Stimulated activated naive B cell treated with anti-CD40 and anti-IgM and Interleukin-4, amounts not matched to agents 10 μg/mL and 1 μg/mL and 100 μg/mL, for 72 hours (primary cell): ENCODE results near the gene FRAS1.

Experiments used
- ATAC-seq, 2 donors: fragments of 150-1000 bp; cut with Tn5 transposase; replicated peaks; 2 replicates each; pipeline ENCODE4 v1.10.0; 2021; ENCODE audit warnings: moderate library complexity in 1 of 2
- DNase-seq: peaks from one replicate; pipeline ENCODE4 v3.0.0; 2021
- H3K27ac Mint-ChIP-seq: one replicate; pipeline ENCODE4 v1.8.0; 2022; ENCODE audit warnings: mild to moderate bottlenecking, mixed read lengths
- H3K27me3 Mint-ChIP-seq, 2 donors: one replicate each; pipeline ENCODE4 v1.8.0; 2022; ENCODE audit warnings: mixed read lengths in 2 of 2
- H3K36me3 Mint-ChIP-seq, 2 donors: one replicate each; pipeline ENCODE4 v1.8.0; 2022; ENCODE audit warnings: mixed read lengths in 2 of 2, mild to moderate bottlenecking in 1 of 2
- H3K4me1 Mint-ChIP-seq, 2 donors: one replicate each; pipeline ENCODE4 v1.8.0; 2022; ENCODE audit warnings: mixed read lengths in 2 of 2, mild to moderate bottlenecking in 1 of 2
- H3K4me3 Mint-ChIP-seq, 2 donors: one replicate each; pipeline ENCODE4 v1.8.0; 2022; ENCODE audit warnings: mild to moderate bottlenecking in 2 of 2, mixed read lengths in 2 of 2, moderate library complexity in 1 of 2
- H3K9me3 Mint-ChIP-seq, 2 donors: one replicate each; pipeline ENCODE4 v1.8.0; 2022; ENCODE audit warnings: mixed read lengths in 2 of 2, mild to moderate bottlenecking in 1 of 2

The FRAS1 gene

DNA sequence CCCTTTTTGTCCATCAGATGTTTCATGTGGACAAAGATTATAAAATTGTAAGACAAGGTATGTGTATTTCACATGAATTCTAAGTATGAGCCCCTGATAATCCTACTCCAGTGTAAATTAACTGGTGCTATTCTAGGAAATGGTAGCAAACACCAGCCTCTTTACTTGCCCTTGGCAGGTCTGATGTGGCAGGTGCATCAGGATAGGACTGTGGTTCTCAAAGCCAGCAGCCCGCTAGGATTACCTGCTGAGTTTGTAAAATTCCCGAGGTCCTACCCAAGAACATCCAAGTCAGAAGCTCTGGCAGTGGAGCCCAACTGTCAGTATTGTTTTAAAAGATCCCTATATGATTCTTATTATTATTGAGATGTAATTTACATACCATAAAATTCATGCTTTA, 320.4 kb downstream of the FRAS1 start:
- ATAC-seq (no peak), DNase-seq (no peak)
- Mint-ChIP-seq H3K27ac (no peak overlapping the region), H3K4me1 (no peaks in the 10 kb centered on the region), H3K4me3 (no peak overlapping the region), H3K9me3 (no peaks in the 10 kb centered on the region), H3K36me3 (no peaks in the 10 kb centered on the region), H3K27me3 (peaks cover 0 to 9% of the 10 kb centered on the region in 2 donors)

GRCh38 chr4:78379040-78379439, 321.9 kb downstream of the FRAS1 start:
- DNase-seq (no peak), ATAC-seq (no peak)
- no peak overlapping the region for H3K27ac Mint-ChIP-seq
- no peak overlapping the region for H3K4me3 Mint-ChIP-seq
- no peaks in the 10 kb centered on the region for H3K9me3 Mint-ChIP-seq
- no peaks in the 10 kb centered on the region for H3K36me3 Mint-ChIP-seq
- H3K4me1 Mint-ChIP-seq: no peaks in the 10 kb centered on the region
- H3K27me3 Mint-ChIP-seq: peaks cover 0 to 9% of the 10 kb centered on the region in 2 donors

DNA sequence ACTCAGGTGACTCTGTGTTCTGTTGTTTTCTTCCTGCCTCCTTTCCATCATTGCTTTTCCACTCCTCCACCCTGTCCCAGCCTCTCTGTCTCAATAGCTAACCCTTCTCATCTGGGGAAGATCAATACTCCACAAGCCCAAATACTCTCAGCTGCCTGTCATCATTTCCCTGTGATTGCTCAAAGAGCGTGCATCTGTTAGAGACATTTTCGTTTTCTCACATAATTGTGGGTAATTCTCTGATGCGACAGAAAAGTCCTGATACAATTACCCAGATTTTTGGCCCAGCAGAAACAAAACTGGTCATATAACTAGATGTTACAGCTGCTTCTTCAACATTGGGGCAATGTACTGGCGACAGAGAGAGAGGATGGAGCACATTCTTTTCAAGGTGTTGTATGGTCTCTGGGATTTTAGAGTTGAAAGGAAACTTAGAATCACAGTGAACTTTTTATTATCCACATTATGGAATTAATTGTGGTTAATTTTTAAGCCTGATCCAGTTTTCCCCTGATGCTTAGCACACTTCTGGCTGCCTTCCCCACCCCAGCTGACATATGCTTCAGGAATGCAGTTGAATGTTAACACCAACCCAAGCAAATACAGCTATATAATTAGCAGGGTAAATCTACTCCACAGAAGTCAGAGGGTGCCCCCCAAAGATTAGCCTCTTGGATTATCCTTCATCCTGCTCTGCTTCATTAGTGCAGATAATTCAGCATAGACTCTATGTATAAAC, 323.0 kb downstream of the FRAS1 start:
- peaks cover 0 to 9% of the 10 kb centered on the region in 2 donors for H3K27me3 Mint-ChIP-seq
- H3K4me3 Mint-ChIP-seq: no peak overlapping the region
- DNase-seq: no peak
- H3K9me3 Mint-ChIP-seq: no peaks in the 10 kb centered on the region
- ATAC-seq: no peak
- no peaks in the 10 kb centered on the region for H3K4me1 Mint-ChIP-seq
- H3K27ac Mint-ChIP-seq: no peak overlapping the region
- no peaks in the 10 kb centered on the region for H3K36me3 Mint-ChIP-seq

DNA sequence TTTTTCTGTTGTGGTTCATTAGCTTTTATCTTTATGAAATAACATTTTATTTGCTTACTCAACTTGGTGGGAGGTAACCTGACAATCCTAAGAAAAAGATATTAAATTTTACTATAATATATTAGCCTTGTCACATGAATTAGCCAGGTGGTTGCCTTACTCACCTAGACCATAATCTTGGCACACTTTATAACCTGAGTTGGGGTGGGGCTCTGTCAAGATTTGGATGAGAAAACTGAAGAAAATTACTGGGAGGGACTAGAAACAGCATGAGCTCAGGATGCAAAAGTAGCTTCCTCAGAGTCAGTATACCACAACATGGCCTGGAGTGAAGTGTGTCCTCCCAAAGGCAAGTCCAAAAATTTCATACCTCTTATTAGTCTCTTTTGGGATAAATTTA, 329.6 kb downstream of the FRAS1 start:
- Mint-ChIP-seq H3K4me3 (no peak overlapping the region), H3K4me1 (no peaks in the 10 kb centered on the region), H3K27ac (no peak overlapping the region), H3K27me3 (no peaks in the 10 kb centered on the region), H3K36me3 (no peaks in the 10 kb centered on the region), H3K9me3 (no peaks in the 10 kb centered on the region)
- ATAC-seq (no peak), DNase-seq (no peak)

DNA sequence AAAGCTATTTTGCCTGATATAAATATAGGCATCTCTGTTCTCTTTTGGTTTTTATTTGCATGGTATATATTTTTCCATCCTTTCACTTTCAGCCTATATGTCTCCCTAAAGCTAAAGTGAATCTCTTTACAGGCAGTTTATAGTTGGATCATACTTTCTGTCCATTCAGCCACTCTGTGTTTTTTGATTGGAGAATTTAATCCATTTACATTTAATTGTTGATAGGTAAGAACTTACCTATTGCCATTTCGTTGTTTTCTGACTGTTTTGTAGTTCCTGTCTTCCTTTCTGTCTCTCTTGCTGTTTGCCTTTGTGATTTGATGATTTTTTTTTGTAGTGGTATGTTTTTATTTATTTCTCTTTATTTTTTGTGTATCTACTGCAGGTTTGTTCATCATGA, 338.5 kb downstream of the FRAS1 start:
- peaks cover 11 to 20% of the 10 kb centered on the region in 2 donors for H3K27me3 Mint-ChIP-seq
- no peak for DNase-seq
- peaks cover 14 to 19% of the 10 kb centered on the region in 2 donors for H3K9me3 Mint-ChIP-seq
- H3K36me3 Mint-ChIP-seq: peaks cover 4 to 6% of the 10 kb centered on the region in 2 donors
- no peak for ATAC-seq
- no peaks in the 10 kb centered on the region for H3K4me1 Mint-ChIP-seq
- H3K27ac Mint-ChIP-seq: no peak overlapping the region
- no peak overlapping the region for H3K4me3 Mint-ChIP-seq

- no peak overlapping the region for H3K27ac Mint-ChIP-seq
- H3K4me3 Mint-ChIP-seq: no peak overlapping the region
- H3K36me3 Mint-ChIP-seq: peaks cover 4 to 6% of the 10 kb centered on the region in 2 donors
- no peaks in the 10 kb centered on the region for H3K4me1 Mint-ChIP-seq
- H3K9me3 Mint-ChIP-seq: peaks cover 14 to 19% of the 10 kb centered on the region in 2 donors
- ATAC-seq (no peak), DNase-seq (no peak)
- H3K27me3 Mint-ChIP-seq: peaks cover 13 to 20% of the 10 kb centered on the region in 2 donors
These were observed 339.6 kb downstream of the FRAS1 start for GRCh38 chr4:78396613-78397291.

DNA sequence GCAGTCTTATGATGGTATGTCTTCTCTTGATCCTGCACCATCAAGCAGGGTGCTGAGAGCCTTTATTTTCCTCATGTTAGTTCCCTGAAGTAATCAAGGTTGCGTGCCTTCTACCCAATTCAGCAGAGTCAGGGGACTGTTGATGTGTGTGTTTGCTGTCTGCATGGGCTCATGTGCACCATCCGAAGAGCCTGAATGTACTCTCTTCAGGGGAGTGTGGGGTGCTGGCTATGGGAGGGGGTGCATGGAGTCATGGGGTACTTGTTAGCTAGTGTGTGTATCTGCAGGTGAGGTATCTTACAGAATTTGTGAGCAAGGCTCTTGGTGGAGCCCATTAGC, 340.1 kb downstream of the FRAS1 start:
- Mint-ChIP-seq H3K9me3 (peaks cover 14 to 19% of the 10 kb centered on the region in 2 donors), H3K4me1 (no peaks in the 10 kb centered on the region), H3K36me3 (peaks cover 4 to 6% of the 10 kb centered on the region in 2 donors), H3K4me3 (no peak overlapping the region), H3K27ac (no peak overlapping the region), H3K27me3 (peaks cover 13 to 20% of the 10 kb centered on the region in 2 donors)
- ATAC-seq (no peak), DNase-seq (no peak)

- Mint-ChIP-seq H3K9me3 (no peaks in the 10 kb centered on the region), H3K4me3 (no peak overlapping the region), H3K4me1 (no peaks in the 10 kb centered on the region), H3K27me3 (peaks cover 0 to 7% of the 10 kb centered on the region in 2 donors), H3K27ac (no peak overlapping the region), H3K36me3 (no peaks in the 10 kb centered on the region)
- DNase-seq: no peak
- no peak for ATAC-seq
These were observed 352.6 kb downstream of the FRAS1 start for GRCh38 chr4:78409612-78410202.

DNA sequence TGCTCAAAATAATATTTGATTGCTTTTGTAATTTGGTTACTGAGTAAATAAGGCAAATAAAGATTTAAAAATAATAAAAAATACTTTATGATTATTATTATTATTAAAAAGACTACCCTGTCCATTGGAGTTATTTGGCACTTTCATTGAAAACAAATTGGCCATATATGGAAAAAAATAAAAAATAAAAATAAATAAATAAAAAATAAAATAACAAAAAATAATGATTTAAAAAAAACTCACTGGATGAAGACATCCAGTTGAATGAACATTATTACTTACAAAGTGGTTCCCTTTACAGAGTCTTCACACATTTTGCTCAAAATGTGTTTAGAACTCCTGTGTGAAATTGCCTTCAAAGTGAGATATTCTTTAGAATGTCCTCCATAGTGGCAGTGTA, 353.1 kb downstream of the FRAS1 start:
- Mint-ChIP-seq H3K4me1 (no peaks in the 10 kb centered on the region), H3K9me3 (no peaks in the 10 kb centered on the region), H3K4me3 (no peak overlapping the region), H3K27me3 (peaks cover 0 to 8% of the 10 kb centered on the region in 2 donors), H3K36me3 (no peaks in the 10 kb centered on the region), H3K27ac (no peak overlapping the region)
- DNase-seq (no peak), ATAC-seq (no peak)

- H3K4me3 Mint-ChIP-seq: no peak overlapping the region
- H3K4me1 Mint-ChIP-seq: no peaks in the 10 kb centered on the region
- no peaks in the 10 kb centered on the region for H3K9me3 Mint-ChIP-seq
- H3K27me3 Mint-ChIP-seq: peaks cover 0 to 8% of the 10 kb centered on the region in 2 donors
- DNase-seq: no peak
- no peak overlapping the region for H3K27ac Mint-ChIP-seq
- no peak for ATAC-seq
- H3K36me3 Mint-ChIP-seq: no peaks in the 10 kb centered on the region
These were observed 353.6 kb downstream of the FRAS1 start for GRCh38 chr4:78410676-78411075.

GRCh38 chr4:78414116-78414515, 357.0 kb downstream of the FRAS1 start:
- no peak for DNase-seq
- ATAC-seq: no peak
- Mint-ChIP-seq H3K27me3 (peaks cover 7 to 13% of the 10 kb centered on the region in 2 donors), H3K36me3 (no peaks in the 10 kb centered on the region), H3K27ac (no peak overlapping the region), H3K9me3 (no peaks in the 10 kb centered on the region), H3K4me3 (no peak overlapping the region), H3K4me1 (no peaks in the 10 kb centered on the region)

DNA sequence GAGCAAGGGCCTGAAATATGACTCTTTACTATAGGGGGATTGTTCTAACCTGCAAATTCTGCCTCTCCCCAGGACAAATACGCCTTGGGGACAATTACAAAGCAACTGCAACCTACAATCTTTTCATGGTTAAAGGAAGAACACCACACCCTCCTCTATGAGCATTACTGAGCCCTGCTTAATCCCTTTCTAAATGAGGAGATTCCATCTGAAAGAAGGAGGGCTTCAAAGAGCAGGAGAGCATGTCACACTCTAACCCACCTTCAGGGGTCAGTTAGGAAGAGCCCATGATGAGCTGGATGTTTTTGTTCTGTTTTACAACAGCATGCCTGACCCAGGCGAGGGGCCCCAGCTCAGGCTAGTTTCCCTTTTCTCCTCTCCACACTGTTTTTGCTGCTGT, 360.5 kb downstream of the FRAS1 start:
- H3K27ac Mint-ChIP-seq: no peak overlapping the region

GRCh38 chr4:78418406-78418805, 361.3 kb downstream of the FRAS1 start:
- H3K4me1 Mint-ChIP-seq: no peaks in the 10 kb centered on the region
- H3K4me3 Mint-ChIP-seq: no peak overlapping the region
- no peak overlapping the region for H3K27ac Mint-ChIP-seq
- DNase-seq: no peak
- H3K36me3 Mint-ChIP-seq: no peaks in the 10 kb centered on the region
- ATAC-seq: no peak
- H3K9me3 Mint-ChIP-seq: no peaks in the 10 kb centered on the region
- peaks cover 16 to 26% of the 10 kb centered on the region in 2 donors for H3K27me3 Mint-ChIP-seq

More for the DNA sequence above, 360.5 kb downstream of the FRAS1 start:
- Mint-ChIP-seq H3K27me3 (peaks cover 16 to 26% of the 10 kb centered on the region in 2 donors), H3K36me3 (no peaks in the 10 kb centered on the region), H3K4me1 (no peaks in the 10 kb centered on the region), H3K4me3 (no peak overlapping the region), H3K9me3 (no peaks in the 10 kb centered on the region)
- no peak for DNase-seq
- no peak for ATAC-seq

DNA sequence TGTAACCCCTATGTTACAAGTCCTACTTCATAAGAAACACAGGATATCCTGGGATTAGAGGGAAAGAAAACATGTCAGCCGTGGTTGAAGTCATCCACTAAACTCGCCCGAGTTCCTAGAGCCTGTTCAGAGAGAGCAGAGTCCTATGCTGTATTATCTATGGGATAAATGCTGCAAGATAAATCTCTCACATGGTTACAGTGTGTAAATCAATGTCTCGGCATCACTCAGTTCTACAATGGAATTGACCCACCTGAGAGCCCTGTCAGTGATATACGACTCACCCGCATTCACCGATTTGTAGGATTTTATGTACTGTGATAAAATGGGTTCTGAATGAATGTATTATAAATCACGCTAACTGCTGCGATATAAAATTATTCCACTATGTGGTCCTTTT, 366.7 kb downstream of the FRAS1 start:
- no peak for DNase-seq
- Mint-ChIP-seq H3K27ac (no peak overlapping the region), H3K4me3 (no peak overlapping the region), H3K36me3 (no peaks in the 10 kb centered on the region), H3K9me3 (no peaks in the 10 kb centered on the region), H3K27me3 (peaks cover 9 to 14% of the 10 kb centered on the region in 2 donors), H3K4me1 (no peaks in the 10 kb centered on the region)
- ATAC-seq: no peak

GRCh38 chr4:78424461-78424860, 367.3 kb downstream of the FRAS1 start:
- no peak overlapping the region for H3K27ac Mint-ChIP-seq
- no peak overlapping the region for H3K4me3 Mint-ChIP-seq
- ATAC-seq: no peak
- no peaks in the 10 kb centered on the region for H3K4me1 Mint-ChIP-seq
- H3K36me3 Mint-ChIP-seq: no peaks in the 10 kb centered on the region
- H3K9me3 Mint-ChIP-seq: no peaks in the 10 kb centered on the region
- peaks cover 9 to 14% of the 10 kb centered on the region in 2 donors for H3K27me3 Mint-ChIP-seq
- no peak for DNase-seq
